H9 (cell line): ENCODE measurements around the gene DTNA. TPM values are rescaled to one million over a fixed set of nuclear protein-coding genes. Genes with fewer than 3 reads are reported as not detected.

ENCODE experiments used
- DNase-seq: peaks from one replicate; pipeline ENCODE4 v3.0.0-alpha.2; 2017
- H2AFZ ChIP-seq: one replicate; pipeline ENCODE4 v1.6.1; 2013; ENCODE audit warnings: mild to moderate bottlenecking, low read length, control low read depth, moderate library complexity
- H2AK5ac ChIP-seq: 2 replicates; pipeline ENCODE4 v1.6.1; 2013; ENCODE audit warnings: low read length, control low read depth, mixed read lengths; ENCODE audit not compliant: insufficient read length
- H2BK120ac ChIP-seq: one replicate; pipeline ENCODE4 v1.6.1; 2013; ENCODE audit warnings: low read depth, mild to moderate bottlenecking, low read length, control low read depth, inconsistent platforms; ENCODE audit not compliant: poor library complexity, severe bottlenecking
- H2BK12ac ChIP-seq: 2 replicates; pipeline ENCODE4 v1.6.1; 2013; ENCODE audit warnings: low read length, control low read depth, mixed read lengths, low read depth; ENCODE audit not compliant: insufficient read length
- H2BK15ac ChIP-seq: 2 replicates; pipeline ENCODE4 v1.6.1; 2013; ENCODE audit warnings: low read depth, low read length, control low read depth
- H2BK20ac ChIP-seq: one replicate; pipeline ENCODE4 v1.6.1; 2013; ENCODE audit warnings: low read depth, mild to moderate bottlenecking, low read length, control low read depth, inconsistent platforms; ENCODE audit not compliant: poor library complexity, severe bottlenecking
- H2BK5ac ChIP-seq: 2 replicates; pipeline ENCODE4 v1.6.1; 2013; ENCODE audit warnings: low read length, control low read depth, mixed read lengths; ENCODE audit not compliant: insufficient read length
- H3K14ac ChIP-seq: 2 replicates; pipeline ENCODE4 v1.6.1; 2013; ENCODE audit warnings: low read length, control low read depth; ENCODE audit not compliant: insufficient read depth
- H3K18ac ChIP-seq: 2 replicates; pipeline ENCODE4 v1.6.1; 2013; ENCODE audit warnings: low read depth, mild to moderate bottlenecking, mixed read lengths, low read length, control low read depth; ENCODE audit not compliant: insufficient read length
- H3K23ac ChIP-seq: 2 replicates; pipeline ENCODE4 v1.6.1; 2013; ENCODE audit warnings: low read length, control low read depth, mixed read lengths, low read depth; ENCODE audit not compliant: insufficient read length
- H3K23me2 ChIP-seq: 2 replicates; pipeline ENCODE4 v1.6.1; 2013; ENCODE audit warnings: low read depth, mild to moderate bottlenecking, mixed read lengths, low read length, control low read depth; ENCODE audit not compliant: insufficient read length, poor library complexity, severe bottlenecking
- H3K27ac ChIP-seq: 2 replicates; pipeline ENCODE4 v1.5.1; 2013; ENCODE audit warnings: low read length, control low read depth, mixed read lengths, low read depth; ENCODE audit not compliant: insufficient read length
- H3K27me3 ChIP-seq: 2 replicates; pipeline ENCODE4 v1.6.1; 2013; ENCODE audit warnings: low read length, control low read depth, inconsistent platforms; ENCODE audit not compliant: insufficient read depth
- H3K4ac ChIP-seq: 2 replicates; pipeline ENCODE4 v1.6.1; 2013; ENCODE audit warnings: low read depth, mild to moderate bottlenecking, control low read depth, inconsistent platforms, low read length, moderate library complexity
- H3K4me1 ChIP-seq: 2 replicates; pipeline ENCODE4 v1.6.1; 2013; ENCODE audit warnings: low read length, control low read depth, inconsistent platforms; ENCODE audit not compliant: insufficient read depth
- H3K4me2 ChIP-seq: 2 replicates; pipeline ENCODE4 v1.6.1; 2013; ENCODE audit warnings: low read length, control low read depth, mixed read lengths; ENCODE audit not compliant: insufficient read length, insufficient read depth
- H3K56ac ChIP-seq: 2 replicates; pipeline ENCODE4 v1.6.1; 2013; ENCODE audit warnings: low read depth, mild to moderate bottlenecking, mixed read lengths, low read length, control low read depth; ENCODE audit not compliant: insufficient read length
- H3K79me1 ChIP-seq: 2 replicates; pipeline ENCODE4 v1.6.1; 2013; ENCODE audit warnings: low read depth, mild to moderate bottlenecking, moderate library complexity, low read length, control low read depth, inconsistent platforms; ENCODE audit not compliant: insufficient read depth, poor library complexity, severe bottlenecking
- H3K79me2 ChIP-seq: 2 replicates; pipeline ENCODE4 v1.6.1; 2013; ENCODE audit warnings: low read length, control low read depth, inconsistent platforms; ENCODE audit not compliant: insufficient read depth
- H3K9ac ChIP-seq: 2 replicates; pipeline ENCODE4 v1.6.1; 2013; ENCODE audit warnings: low read length, control low read depth, mixed read lengths; ENCODE audit not compliant: insufficient read length; ENCODE audit errors: extremely low read depth
- H3K9me3 ChIP-seq: one replicate; pipeline ENCODE4 v1.6.1; 2013; ENCODE audit warnings: low read depth, low read length, inconsistent platforms; ENCODE audit not compliant: control insufficient read depth
- H3T11ph ChIP-seq: one replicate; pipeline ENCODE4 v1.6.1; 2013; ENCODE audit warnings: mild to moderate bottlenecking, low read length, control low read depth, inconsistent platforms
- H4K20me1 ChIP-seq: one replicate; pipeline ENCODE4 v1.6.1; 2013; ENCODE audit not compliant: control insufficient read depth, insufficient read length, insufficient read depth
- H4K5ac ChIP-seq: 2 replicates; pipeline ENCODE4 v1.6.1; 2013; ENCODE audit warnings: low read depth, mild to moderate bottlenecking, mixed read lengths, low read length, control low read depth; ENCODE audit not compliant: insufficient read length
- H4K8ac ChIP-seq: replicated peaks from 2 replicates; pipeline ENCODE4 v1.6.1; 2013; ENCODE audit warnings: low read length, control low read depth, mixed read lengths, low read depth; ENCODE audit not compliant: insufficient read length
- H4K91ac ChIP-seq: 2 replicates; pipeline ENCODE4 v1.6.1; 2013; ENCODE audit warnings: low read depth, mild to moderate bottlenecking, moderate library complexity, mixed read lengths, low read length, control low read depth; ENCODE audit not compliant: insufficient read length
- H3K27ac Mint-ChIP-seq, 3 experiments: 2 replicates in 2 of 3; 3 replicates in 1 of 3; pipeline ENCODE4 v1.8.0; 2020 to 2021; ENCODE audit warnings: mixed read lengths in 3 of 3, mild to moderate bottlenecking in 1 of 3, moderate library complexity in 1 of 3
- H3K27me3 Mint-ChIP-seq: 2 replicates; pipeline ENCODE4 v1.8.0; 2021; ENCODE audit warnings: low read depth, mild to moderate bottlenecking, moderate library complexity, mixed read lengths
- H3K36me3 Mint-ChIP-seq, 3 experiments: 2 replicates in 2 of 3; 3 replicates in 1 of 3; pipeline ENCODE4 v1.8.0; 2020 to 2021; ENCODE audit warnings: low read depth in 3 of 3, mixed read lengths in 3 of 3; ENCODE audit not compliant: insufficient read depth in 1 of 3
- H3K4me1 Mint-ChIP-seq, 2 experiments: 2 replicates each; pipeline ENCODE4 v1.8.0; 2020; ENCODE audit warnings: mixed read lengths in 2 of 2
- H3K4me3 Mint-ChIP-seq, 2 experiments: 2 replicates in 1 of 2; 3 replicates in 1 of 2; pipeline ENCODE4 v1.8.0; 2020 to 2021; ENCODE audit warnings: mild to moderate bottlenecking in 2 of 2, mixed read lengths in 2 of 2, moderate library complexity in 1 of 2
- H3K9me3 Mint-ChIP-seq, 2 experiments: 2 replicates in 1 of 2; 3 replicates in 1 of 2; pipeline ENCODE4 v1.8.0; 2020; ENCODE audit warnings: mild to moderate bottlenecking in 2 of 2, mixed read lengths in 2 of 2, moderate library complexity in 1 of 2
- WGBS: extraction: QIAGEN DNeasy Blood & Tissue Kit; methylation state at CpG from one replicate; pipeline ENCODE4 v1.1.7; 2013; ENCODE audit warnings: missing lambda C conversion rate, low lambda C conversion rate, mixed read lengths; ENCODE audit not compliant: insufficient read length; ENCODE audit errors: extremely low coverage; 5-methylcytosine and 5-hydroxymethylcytosine counted together
- total RNA-seq: library from RNA; stranded (reverse); gene quantifications from 2 replicates; pipeline ENCODE4 v1.2.1, GENCODE V29; 2021
- TF ChIP-seq, protein P1 (sequence below): fragments of 200-600 bp; sonication (generic); conservative IDR thresholded peaks from 3 replicates; pipeline ENCODE4 v1.8.0; 2021; ENCODE audit warnings: antibody characterized with exemption, mild to moderate bottlenecking

The DTNA gene
- total RNA-seq, 1 experiment from 2014 or later: 25.5 TPM

DNA sequence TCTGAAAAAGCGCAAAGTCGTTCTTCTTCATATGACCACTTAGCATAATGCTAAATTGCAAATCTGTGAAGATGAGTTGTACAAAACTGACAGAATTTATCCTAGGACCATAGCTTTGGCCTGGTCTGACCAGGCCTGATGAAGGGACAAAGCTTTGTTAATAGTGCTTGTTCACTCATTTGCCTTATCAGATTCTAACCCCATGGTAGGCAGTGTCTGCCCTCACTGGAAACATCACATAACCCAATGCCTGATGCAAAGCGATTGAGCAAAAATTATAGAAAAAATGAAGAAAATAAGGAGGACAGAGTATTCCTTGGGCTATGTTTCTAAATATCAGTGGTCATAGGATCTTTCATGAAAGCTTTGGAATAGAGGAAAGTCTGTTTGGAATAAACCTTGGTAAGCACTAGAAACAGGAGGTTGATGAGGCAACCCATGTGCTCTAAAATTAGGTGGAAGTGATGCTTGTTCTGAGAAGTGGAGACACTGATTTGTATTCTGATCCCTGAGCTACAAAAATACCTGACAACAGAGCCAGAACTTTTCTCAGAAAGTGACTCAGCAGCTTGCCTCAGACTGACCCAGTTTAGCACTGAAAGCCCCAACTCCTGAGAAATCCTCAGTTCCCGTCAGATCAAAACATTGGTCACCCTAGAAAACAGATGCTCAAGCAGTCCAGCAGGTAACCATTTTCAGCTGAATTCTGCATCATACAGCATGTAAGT, 199.7 kb downstream of the DTNA start:
- no peak overlapping the region for H3K4ac ChIP-seq
- no peaks in the 10 kb centered on the region for H3K9me3 ChIP-seq
- no peak overlapping the region for H2AK5ac ChIP-seq
- no peak overlapping the region for H3K4me2 ChIP-seq
- H3K79me1 ChIP-seq: no peaks in the 10 kb centered on the region
- TF ChIP-seq, protein P1, sequence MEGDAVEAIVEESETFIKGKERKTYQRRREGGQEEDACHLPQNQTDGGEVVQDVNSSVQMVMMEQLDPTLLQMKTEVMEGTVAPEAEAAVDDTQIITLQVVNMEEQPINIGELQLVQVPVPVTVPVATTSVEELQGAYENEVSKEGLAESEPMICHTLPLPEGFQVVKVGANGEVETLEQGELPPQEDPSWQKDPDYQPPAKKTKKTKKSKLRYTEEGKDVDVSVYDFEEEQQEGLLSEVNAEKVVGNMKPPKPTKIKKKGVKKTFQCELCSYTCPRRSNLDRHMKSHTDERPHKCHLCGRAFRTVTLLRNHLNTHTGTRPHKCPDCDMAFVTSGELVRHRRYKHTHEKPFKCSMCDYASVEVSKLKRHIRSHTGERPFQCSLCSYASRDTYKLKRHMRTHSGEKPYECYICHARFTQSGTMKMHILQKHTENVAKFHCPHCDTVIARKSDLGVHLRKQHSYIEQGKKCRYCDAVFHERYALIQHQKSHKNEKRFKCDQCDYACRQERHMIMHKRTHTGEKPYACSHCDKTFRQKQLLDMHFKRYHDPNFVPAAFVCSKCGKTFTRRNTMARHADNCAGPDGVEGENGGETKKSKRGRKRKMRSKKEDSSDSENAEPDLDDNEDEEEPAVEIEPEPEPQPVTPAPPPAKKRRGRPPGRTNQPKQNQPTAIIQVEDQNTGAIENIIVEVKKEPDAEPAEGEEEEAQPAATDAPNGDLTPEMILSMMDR: no peak
- WGBS: no CpG with 5 or more reads among the region's 4 CpGs
- Mint-ChIP-seq H3K4me1 (0 out of 4 replicates have a peak, but pooled peaks cover 0 to 2% of the 10 kb centered on the region in 2 experiments), H3K27me3 (no peaks in the 10 kb centered on the region), H3K9me3 (peaks cover 11 to 17% of the 10 kb centered on the region in 2 experiments), H3K36me3 (peaks cover 3 to 13% (median 5%) of the 10 kb centered on the region in 3 experiments), H3K4me3 (no peak overlapping the region), H3K27ac (no peak overlapping the region)
- H3K23me2 ChIP-seq: no peaks in the 10 kb centered on the region
- H3K79me2 ChIP-seq: no peaks in the 10 kb centered on the region
- H4K8ac ChIP-seq: no peak overlapping the region
- no peak overlapping the region for H3K9ac ChIP-seq
- H4K5ac ChIP-seq: no peak overlapping the region
- no peaks in the 10 kb centered on the region for H4K20me1 ChIP-seq
- DNase-seq: no peak
- H2AFZ ChIP-seq: no peak overlapping the region
- H3K27ac ChIP-seq: no peak overlapping the region
- no peaks in the 10 kb centered on the region for H3K27me3 ChIP-seq
- no peaks in the 10 kb centered on the region for H3K4me1 ChIP-seq
- no peak overlapping the region for H3T11ph ChIP-seq
- no peak overlapping the region for H3K18ac ChIP-seq
- no peak overlapping the region for H4K91ac ChIP-seq
- no peak overlapping the region for H3K14ac ChIP-seq
- H2BK5ac ChIP-seq: no peak overlapping the region
- no peak overlapping the region for H2BK12ac ChIP-seq
- H3K23ac ChIP-seq: no peak overlapping the region
- no peak overlapping the region for H2BK120ac ChIP-seq
- no peak overlapping the region for H2BK20ac ChIP-seq
- H3K56ac ChIP-seq: no peak overlapping the region
- H2BK15ac ChIP-seq: no peak overlapping the region
